Heart left ventricle (tissue), 16 donors: Measurements from ENCODE around the gene KLHL2. TPM values are rescaled to one million over a fixed set of nuclear protein-coding genes. Genes with fewer than 3 reads are reported as not detected.

Experiments used
- ATAC-seq, 4 donors: fragments of 200-7000 bp; cut with Tn5 transposase; one replicate each; pipeline ENCODE4 v1.9.1; 2020 to 2022; ENCODE audit warnings: moderate library complexity in 4 of 4, mild to moderate bottlenecking in 3 of 4, moderate number of reproducible peaks in 1 of 4
- DNase-seq, 5 donors: peaks; one replicate each; pipeline ENCODE4 v3.0.0-alpha.2; 2020
- H3K27ac ChIP-seq, 12 donors: fragments of 200-600 bp; sonication (generic) in 4 of 12; one replicate each; pipeline versions ENCODE4 v1.5.0 to v1.8.0; 2016 to 2022; ENCODE audit warnings: mild to moderate bottlenecking in 2 of 12
- H3K27me3 ChIP-seq, 9 donors: fragments of 200-600 bp; sonication (generic) in 2 of 9; one replicate each; pipeline versions ENCODE4 v1.5.1 to v1.8.0; 2016 to 2022; ENCODE audit warnings: mild to moderate bottlenecking in 3 of 9
- H3K36me3 ChIP-seq, 9 donors: fragments of 200-600 bp; sonication (generic) in 2 of 9; one replicate each; pipeline versions ENCODE4 v1.5.0 to v1.8.0; 2018 to 2022; ENCODE audit warnings: mild to moderate bottlenecking in 2 of 9
- H3K4me1 ChIP-seq, 12 donors: fragments of 200-600 bp; sonication (generic) in 4 of 12; one replicate each; pipeline versions ENCODE4 v1.5.0 to v1.8.0; 2016 to 2022; ENCODE audit warnings: mild to moderate bottlenecking in 3 of 12
- H3K4me3 ChIP-seq, 12 donors: fragments of 200-600 bp; sonication (generic) in 4 of 12; one replicate each; pipeline versions ENCODE4 v1.5.0 to v1.8.0; 2017 to 2022; ENCODE audit warnings: mild to moderate bottlenecking in 9 of 12, moderate library complexity in 4 of 12
- H3K9me3 ChIP-seq, 12 donors: fragments of 200-600 bp; sonication (generic) in 4 of 12; one replicate each; pipeline versions ENCODE4 v1.5.0 to v1.8.0; 2016 to 2022; ENCODE audit warnings: mild to moderate bottlenecking in 1 of 12
- POLR2A ChIP-seq, 2 donors: fragments of 450-650 bp; IDR thresholded peaks; one replicate each; pipeline ENCODE4 v1.6.1; 2017; ENCODE audit warnings: antibody characterized with exemption in 2 of 2, mild to moderate bottlenecking in 2 of 2, moderate library complexity in 2 of 2
- WGBS, 4 donors: extraction: QIAGEN DNeasy Blood & Tissue Kit in 2 of 4; methylation state at CpG; one replicate each; pipeline versions ENCODE4 v1.1.5 to v1.1.7; 2013 to 2018; 5-methylcytosine and 5-hydroxymethylcytosine counted together
- intact Hi-C, 10 donors: fragments of 100-400 bp; cut with DNase I; formaldehyde crosslinking; loops; one replicate each; pipeline versions ENCODE4 v1.11.1 to v1.14.2; 2022
- polyA plus RNA-seq, 2 donors: library from polyadenylated mRNA; stranded (reverse); fragments of 200-250 nt; gene quantifications; one replicate each; pipeline ENCODE4 v1.2.3, GENCODE V29; 2013
- total RNA-seq, 9 donors: library from RNA; depleted of rRNA in 2 of 9; stranded (reverse); fragments of >200 nt in 2 of 9; fragmentation: NEBNext Ultra II Directional in 3 of 9; extraction: Animal tissue kit (Norgen Biotek cat#: 25700) in 3 of 9; gene quantifications; one replicate each; pipeline versions ENCODE4 v1.1.0 to v1.2.4, GENCODE V29; 2016 to 2023
- TF ChIP-seq, protein P1 (sequence below), 12 donors: fragments of 200-600 bp; sonication (generic) in 4 of 12; IDR thresholded peaks; one replicate each; pipeline versions ENCODE4 v1.5.0 to v1.8.0; 2018 to 2022; ENCODE audit warnings: antibody characterized with exemption in 12 of 12, mild to moderate bottlenecking in 5 of 12
- donor health status: ischemic (EF 13 %, LVEDD 7.1; RV severe dilation, severe dysfunction).
- donor health status: healthy with polysubstance abuse.
- donor health status: DM: no; HTN: yes; CAD: no.
- donor health status: DM: no; HTN: no; CAD: no.
- donor health status: ischemic (EF 25% LVEDD 6.9; RV normal size, moderate dysfunction).
- donor health status: ischemic (EF 25% LVEDD 5.7; RV mildly dilated, moderate dysfunction).
- donor health status: healthy.
- donor health status: DM: yes; HTN: yes; CAD: no.
- donor health status: ischemic (EF 35%, LVEDD 5.7; RV mildly dilated, moderate dysfunction).
- donor health status: nonischemic (EF 11% LVEDD 7.7; RV severe dilation, severe dysfunction).
- donor health status: DM: yes; HTN: yes; CAD: no.
- donor health status: PGD.
- donor health status: ischemic (EF 29% LVEDD 5.4; RV normal size, mild dysfunction).
- donor health status: nonischemic (EF 23%, LVEDD 6.1; RV moderate dilation, normal function).

Gene KLHL2
- total and polyA plus RNA-seq, 11 donors, result 4.0 to 18.6 (median 10.8) TPM

GRCh38 chr4:165207016-165207430 lies 338 bp upstream of the KLHL2 start:
- peak in 3 of 4 donors; percentile 3 to 31 (median 6) for ATAC-seq
- intact Hi-C loops, result loop anchor here in 8 of 10 donors (1.0 to 10.0 kb wide), 8 partner anchors 50 to 120 kb away; partner anchors contain the start of genes MSMO1 (in 7 of the 8) and TMEM192 (in 2 of the 8)
- 0 to 1% (median 1%) methylated on average over 12 to 28 of the region's 28 CpGs for WGBS, 4 donors

DNA sequence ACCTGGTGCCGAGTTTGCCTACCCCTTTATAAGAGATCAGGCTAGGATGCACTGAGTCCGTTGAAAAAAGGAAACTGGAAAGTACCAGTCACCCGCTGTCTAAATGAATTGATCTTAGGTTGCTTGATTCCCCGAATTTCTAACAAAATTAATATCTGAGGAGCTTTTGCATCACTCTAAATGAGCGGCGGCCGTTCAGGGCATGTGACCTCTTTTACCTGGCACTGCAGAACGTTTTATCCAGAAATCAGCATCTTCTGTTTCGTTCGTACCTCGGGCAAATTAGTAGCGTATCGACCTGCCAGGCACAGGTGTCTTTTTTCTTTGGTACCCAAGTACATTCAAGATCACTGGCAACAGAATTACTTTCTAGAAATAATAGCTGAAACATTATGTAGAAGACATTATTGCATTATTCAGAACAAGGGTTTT lies 876 bp downstream of the KLHL2 start:
- Histone ChIP-seq H3K36me3 (no peaks in the 10 kb centered on the region), H3K4me1 (peaks cover 0 to 65% (median 13%) of the 10 kb centered on the region in 12 donors), H3K27me3 (no peaks in the 10 kb centered on the region), H3K27ac (peak overlapping the region in 9 of 12 donors; percentile 65 to 90 (median 81)), H3K9me3 (no peaks in the 10 kb centered on the region), H3K4me3 (peak overlapping the region; percentile 59 to 98 (median 86))
- intact Hi-C loops, result loop anchor here in 7 of 10 donors (2.0 to 10.0 kb wide), 6 partner anchors 49 to 119 kb away; partner anchors contain the start of genes MSMO1 (in 4 of the 7) and TMEM192 (in 1 of the 7)
- TF ChIP-seq POLR2A (IDR thresholded peaks at IDR 0.05), result no peak
- TF ChIP-seq, protein P1, sequence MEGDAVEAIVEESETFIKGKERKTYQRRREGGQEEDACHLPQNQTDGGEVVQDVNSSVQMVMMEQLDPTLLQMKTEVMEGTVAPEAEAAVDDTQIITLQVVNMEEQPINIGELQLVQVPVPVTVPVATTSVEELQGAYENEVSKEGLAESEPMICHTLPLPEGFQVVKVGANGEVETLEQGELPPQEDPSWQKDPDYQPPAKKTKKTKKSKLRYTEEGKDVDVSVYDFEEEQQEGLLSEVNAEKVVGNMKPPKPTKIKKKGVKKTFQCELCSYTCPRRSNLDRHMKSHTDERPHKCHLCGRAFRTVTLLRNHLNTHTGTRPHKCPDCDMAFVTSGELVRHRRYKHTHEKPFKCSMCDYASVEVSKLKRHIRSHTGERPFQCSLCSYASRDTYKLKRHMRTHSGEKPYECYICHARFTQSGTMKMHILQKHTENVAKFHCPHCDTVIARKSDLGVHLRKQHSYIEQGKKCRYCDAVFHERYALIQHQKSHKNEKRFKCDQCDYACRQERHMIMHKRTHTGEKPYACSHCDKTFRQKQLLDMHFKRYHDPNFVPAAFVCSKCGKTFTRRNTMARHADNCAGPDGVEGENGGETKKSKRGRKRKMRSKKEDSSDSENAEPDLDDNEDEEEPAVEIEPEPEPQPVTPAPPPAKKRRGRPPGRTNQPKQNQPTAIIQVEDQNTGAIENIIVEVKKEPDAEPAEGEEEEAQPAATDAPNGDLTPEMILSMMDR (IDR thresholded peaks at IDR 0.05), result no peak
- ATAC-seq, result peak in 1 of 4 donors; percentile 3
- WGBS, 4 donors, result 7 to 12% (median 11%) methylated on average over 13 of the region's 13 CpGs
- no peak for DNase-seq

More at GRCh38 chr4:165207016-165207430, 338 bp upstream of the KLHL2 start:
- peaks cover 0 to 60% (median 13%) of the 10 kb centered on the region in 12 donors for H3K4me1 ChIP-seq
- H3K4me3 ChIP-seq, result peak overlapping the region; percentile 53 to 98 (median 82)
- no peaks in the 10 kb centered on the region for H3K9me3 ChIP-seq
- peak in 1 of 5 donors; percentile 14 for DNase-seq
- H3K36me3 ChIP-seq, result no peaks in the 10 kb centered on the region
- no peaks in the 10 kb centered on the region for H3K27me3 ChIP-seq
- TF ChIP-seq POLR2A (IDR thresholded peaks at IDR 0.05), result no peak
- TF ChIP-seq, protein P1 (IDR thresholded peaks at IDR 0.05), result no peak
- H3K27ac ChIP-seq, result peak overlapping the region in 11 of 12 donors; percentile 65 to 90 (median 81)

- H3K9me3 ChIP-seq, result no peaks in the 10 kb centered on the region
- intact Hi-C loops, result loop anchor here in 7 of 10 donors (2.0 to 10.0 kb wide), 6 partner anchors 48 to 118 kb away; partner anchors contain the start of genes MSMO1 (in 4 of the 7) and TMEM192 (in 1 of the 7)
- 34 to 44% (median 40%) methylated on average over 10 of the region's 10 CpGs for WGBS, 4 donors
- TF ChIP-seq, protein P1 (IDR thresholded peaks at IDR 0.05), result no peak
- no peak for TF ChIP-seq POLR2A (IDR thresholded peaks at IDR 0.05)
- ATAC-seq (no peak), DNase-seq (no peak)
- peak overlapping the region in 10 of 12 donors; percentile 59 to 98 (median 82) for H3K4me3 ChIP-seq
- H3K27ac ChIP-seq, result peak overlapping the region in 1 of 12 donors; percentile 90
- no peaks in the 10 kb centered on the region for H3K36me3 ChIP-seq
- peaks cover 0 to 62% (median 13%) of the 10 kb centered on the region in 12 donors for H3K4me1 ChIP-seq
- no peaks in the 10 kb centered on the region for H3K27me3 ChIP-seq
Measured at GRCh38 chr4:165208741-165209388, 1.5 kb downstream of the KLHL2 start.

DNA sequence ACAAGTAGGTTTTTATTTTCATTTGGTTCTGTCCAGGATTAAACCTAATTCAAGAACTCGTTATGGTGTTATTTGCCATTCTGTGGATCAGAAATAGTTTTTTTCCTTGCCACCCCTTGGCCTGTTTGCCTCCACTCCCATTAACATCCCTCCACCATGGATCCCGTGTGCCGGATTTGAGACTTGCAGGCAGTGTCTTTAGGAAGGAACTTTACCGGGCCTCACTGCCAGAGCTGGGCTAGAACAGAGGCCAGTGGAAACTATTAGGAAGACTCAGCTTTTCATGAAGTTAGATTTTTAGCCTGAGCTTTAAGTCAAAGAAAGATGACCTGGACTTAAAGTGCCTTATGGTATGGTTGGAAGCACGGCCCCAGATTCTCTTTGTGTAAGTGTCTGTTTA lies 2.4 kb downstream of the KLHL2 start:
- no peak for DNase-seq
- no peak for ATAC-seq
- Histone ChIP-seq H3K27ac (no peak overlapping the region), H3K36me3 (no peaks in the 10 kb centered on the region), H3K27me3 (no peaks in the 10 kb centered on the region), H3K9me3 (no peaks in the 10 kb centered on the region), H3K4me3 (no peak overlapping the region), H3K4me1 (peaks cover 0 to 61% (median 13%) of the 10 kb centered on the region in 12 donors)
- intact Hi-C loops, result loop anchor here in 7 of 10 donors (2.0 to 10.0 kb wide), 6 partner anchors 48 to 118 kb away; partner anchors contain the start of genes MSMO1 (in 4 of the 7) and TMEM192 (in 1 of the 7)
- 90 to 97% (median 95%) methylated on average over 5 of the region's 5 CpGs for WGBS, 4 donors
- TF ChIP-seq, protein P1 (IDR thresholded peaks at IDR 0.05), result no peak
- no peak for TF ChIP-seq POLR2A (IDR thresholded peaks at IDR 0.05)
